IPS DF 19.7 (cell line): ENCODE data around the gene RAB11FIP4.
"Not testable (repeated sequence)": the region's sequence is repeated elsewhere in the genome, so short reads cannot be mapped to it uniquely, and the experiment has no call there.

Source experiments
- DNase-seq: peaks from one replicate; pipeline ENCODE4 v3.0.0-alpha.2; 2013; ENCODE audit warnings: low read depth, low spot score

Gene RAB11FIP4

GRCh38 chr17:31431852-31432658, 40.6 kb downstream of the RAB11FIP4 start:
- no peak for DNase-seq

DNA sequence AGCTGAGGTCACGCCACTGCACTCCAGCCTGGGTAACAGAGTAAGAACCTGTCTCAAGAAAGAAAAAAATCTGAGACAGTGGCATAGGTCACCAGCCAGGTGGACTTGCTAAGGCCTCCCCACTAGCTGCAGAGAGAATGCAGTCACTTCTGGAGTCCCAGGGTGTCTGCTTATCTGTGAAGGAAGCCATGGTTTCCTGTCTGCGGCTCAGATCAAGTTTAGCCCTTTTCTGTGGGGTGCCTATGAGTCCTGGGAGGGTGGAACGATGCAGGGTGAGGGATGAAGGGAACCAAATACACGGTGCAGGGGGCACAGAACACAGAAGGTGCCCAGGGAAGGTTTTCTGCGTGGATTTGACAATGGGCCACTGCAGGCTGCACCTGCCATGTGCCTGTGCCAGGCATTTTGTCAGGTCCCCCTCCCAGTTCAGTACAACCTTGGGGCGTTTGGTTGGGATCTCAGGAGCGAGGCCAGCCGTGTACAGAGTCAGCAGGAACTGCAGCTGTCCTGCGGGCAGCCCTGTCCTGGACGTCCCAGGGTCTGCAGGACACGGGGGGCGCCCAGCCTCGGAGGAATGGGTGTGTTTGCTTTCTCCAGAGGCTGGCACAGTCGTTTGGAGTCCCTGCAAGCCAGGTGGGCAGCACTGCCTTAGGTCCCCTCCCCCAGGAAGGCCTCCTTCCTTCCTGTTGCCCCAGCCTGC, 41.8 kb downstream of the RAB11FIP4 start:
- DNase-seq: no peak

DNA sequence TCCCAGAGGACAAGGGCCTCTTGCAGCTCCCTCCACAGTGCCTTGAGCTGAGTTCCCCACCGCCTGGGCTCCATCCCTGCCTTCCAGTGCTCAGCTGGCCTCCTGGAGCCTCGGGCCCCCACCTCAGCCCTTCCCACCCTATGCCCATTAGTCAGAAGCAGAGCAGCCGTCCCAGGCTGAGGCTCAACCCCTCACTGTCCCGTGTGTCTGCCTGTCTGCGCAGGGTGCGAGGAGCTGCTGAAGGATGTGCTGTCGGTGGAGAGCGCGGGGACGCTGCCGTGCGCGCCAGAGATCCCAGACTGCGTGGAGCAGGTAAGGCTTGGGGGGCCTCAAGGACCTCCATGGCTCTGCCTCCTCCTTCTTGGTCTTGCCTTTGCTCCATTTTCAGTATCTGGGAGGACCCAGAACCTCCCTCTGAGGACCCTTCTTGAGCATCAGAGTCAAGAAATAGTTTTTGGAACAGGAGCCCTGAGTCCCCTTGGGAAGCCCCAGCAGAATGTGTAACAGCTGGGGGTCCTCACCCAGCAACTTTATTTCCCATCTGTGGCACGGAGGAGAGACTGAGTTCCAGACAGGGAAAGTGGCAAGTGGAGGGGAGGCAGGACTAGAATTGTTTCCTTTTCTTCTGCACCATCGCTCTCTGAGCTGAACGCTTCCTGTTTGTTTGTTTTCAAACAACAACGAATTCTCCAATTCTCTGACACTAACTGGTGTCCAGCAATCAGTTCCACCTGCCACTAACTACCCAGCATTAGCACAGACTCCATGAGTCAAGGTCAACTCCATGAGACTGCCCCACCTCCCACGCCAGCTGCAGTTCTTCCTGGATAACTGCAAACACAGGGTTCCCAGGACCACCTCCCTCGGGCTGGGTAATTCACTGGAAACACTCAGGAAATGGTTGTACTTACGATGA, 42.6 kb downstream of the RAB11FIP4 start:
- no peak for DNase-seq

DNA sequence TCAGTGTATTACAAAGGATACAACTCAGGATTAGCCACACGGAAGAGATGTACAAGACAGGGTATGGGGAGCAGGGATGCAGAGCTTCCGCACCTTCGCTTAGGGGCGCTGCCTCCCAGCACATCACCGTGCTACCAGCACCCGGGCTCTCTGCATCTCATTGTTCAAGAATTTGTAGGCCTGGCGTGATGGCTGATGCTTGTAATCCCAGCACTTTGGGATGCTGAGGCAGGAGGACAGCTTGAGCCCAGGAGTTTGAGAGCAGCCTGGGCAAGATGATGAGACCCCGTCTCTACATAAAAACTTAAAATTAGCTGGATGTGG, 43.2 kb downstream of the RAB11FIP4 start:
- no peak for DNase-seq

DNA sequence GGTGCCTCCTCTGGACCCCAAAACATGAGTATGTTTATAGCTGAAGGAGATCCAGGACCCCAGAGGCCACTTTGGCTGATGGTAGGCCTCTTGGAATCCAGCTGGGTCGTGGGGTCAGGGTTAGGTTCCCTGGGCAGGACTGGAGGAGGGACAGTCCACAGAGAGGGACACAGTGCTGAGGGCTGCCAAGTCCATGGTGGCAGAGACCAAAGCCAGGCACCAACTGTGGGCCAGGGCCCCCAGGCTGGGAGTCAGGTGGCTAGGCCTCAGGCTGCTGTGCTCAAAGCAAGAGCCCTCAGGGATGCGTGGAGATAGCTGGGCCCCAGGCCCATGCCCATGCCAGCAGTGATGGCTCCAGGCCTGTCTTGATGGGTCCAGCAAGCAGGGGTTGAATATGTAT, 44.1 kb downstream of the RAB11FIP4 start:
- no peak for DNase-seq

DNA sequence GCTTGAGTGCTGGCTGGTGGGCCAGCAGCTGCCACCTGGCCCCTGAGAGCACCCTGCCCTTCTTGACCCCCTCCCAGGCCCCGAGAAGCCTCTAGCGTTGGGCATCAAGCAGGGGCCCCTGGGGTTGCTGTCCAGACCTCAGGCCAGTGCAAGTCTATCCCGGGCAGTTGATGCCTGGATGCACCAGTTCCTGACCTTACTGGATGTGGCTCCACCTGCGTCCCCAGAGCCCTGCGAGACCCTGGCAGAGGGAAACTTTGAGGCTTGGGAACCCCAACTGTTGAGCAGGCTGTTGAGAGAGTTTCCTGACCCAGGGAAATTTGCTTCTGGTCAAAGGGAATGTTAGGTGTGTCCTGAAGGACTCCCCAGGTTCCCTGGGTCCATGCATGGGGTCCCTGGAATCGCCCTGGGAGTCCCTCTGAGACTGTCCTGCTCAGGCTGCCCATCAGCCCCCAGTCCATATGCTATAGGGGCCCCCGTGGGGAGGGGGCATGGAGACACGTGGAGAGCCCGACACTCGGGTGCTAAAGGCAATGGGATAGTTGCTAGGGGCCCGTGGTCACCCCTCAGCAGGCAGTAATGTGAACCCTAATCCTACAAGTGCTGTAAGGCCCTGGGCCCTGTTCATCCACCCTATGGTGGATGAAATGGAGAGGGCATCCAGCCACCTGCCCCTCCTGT, 46.4 kb downstream of the RAB11FIP4 start:
- no peak for DNase-seq

- no peak for DNase-seq
These were observed 48.2 kb downstream of the RAB11FIP4 start for GRCh38 chr17:31439716-31440115.

DNA sequence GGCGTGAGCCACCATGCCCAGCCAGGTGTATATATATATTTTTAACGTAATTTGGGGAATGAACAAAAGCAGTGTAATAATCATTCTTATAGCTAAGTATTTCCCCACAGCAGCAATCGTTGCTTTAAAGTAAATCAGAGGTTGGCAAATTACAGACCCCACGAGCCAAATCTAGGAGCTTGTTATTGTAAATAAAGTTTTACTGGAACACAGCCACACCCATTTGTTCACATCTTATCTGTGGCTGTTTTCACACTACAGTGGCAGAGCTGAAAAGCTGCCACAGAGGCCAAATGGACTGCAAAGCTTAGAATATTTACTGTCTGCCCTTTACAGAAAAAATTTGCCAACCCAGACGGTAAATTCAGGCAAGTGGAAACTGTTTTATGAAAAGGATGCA, 50.8 kb downstream of the RAB11FIP4 start:
- no peak for DNase-seq

DNA sequence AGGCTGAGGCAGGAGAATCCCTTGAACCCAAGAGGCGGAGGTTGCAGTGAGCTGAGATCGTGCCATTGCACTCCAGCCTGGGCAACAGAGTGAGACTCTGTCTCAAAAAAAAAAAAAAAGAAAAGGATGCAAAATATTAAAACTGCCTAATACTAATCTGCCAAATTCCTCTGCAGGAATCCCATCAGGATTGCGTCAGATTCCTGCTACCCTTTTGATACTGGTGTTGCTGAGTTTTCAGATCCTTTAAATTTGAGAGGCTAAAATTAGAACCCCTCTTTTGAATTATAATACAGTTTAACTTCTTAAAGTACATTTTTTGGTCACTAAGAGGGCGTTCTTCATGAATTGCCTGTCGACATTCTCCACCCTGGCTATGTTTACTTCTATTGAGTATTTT, 51.4 kb downstream of the RAB11FIP4 start:
- not testable (repeated sequence) for DNase-seq

DNA sequence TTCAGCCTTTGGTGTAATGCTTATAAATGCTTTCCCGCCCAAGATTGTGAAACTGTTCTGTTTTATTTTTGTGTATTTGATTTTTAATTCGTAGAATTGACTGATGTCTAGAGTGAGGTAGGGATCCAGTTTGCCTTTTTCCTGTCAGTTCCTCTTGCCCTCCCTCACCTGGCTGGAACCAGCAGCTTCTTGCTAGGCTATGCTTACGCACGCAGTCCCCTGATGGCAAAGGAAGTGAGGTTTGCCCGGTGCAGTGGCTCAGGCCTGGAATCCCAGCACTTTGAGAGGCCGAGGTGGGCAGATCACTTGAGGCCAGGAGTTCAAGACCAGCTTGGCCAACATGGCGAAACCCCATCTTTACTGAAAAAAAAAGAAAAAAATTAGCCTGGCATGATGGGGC, 51.9 kb downstream of the RAB11FIP4 start:
- no peak for DNase-seq

DNA sequence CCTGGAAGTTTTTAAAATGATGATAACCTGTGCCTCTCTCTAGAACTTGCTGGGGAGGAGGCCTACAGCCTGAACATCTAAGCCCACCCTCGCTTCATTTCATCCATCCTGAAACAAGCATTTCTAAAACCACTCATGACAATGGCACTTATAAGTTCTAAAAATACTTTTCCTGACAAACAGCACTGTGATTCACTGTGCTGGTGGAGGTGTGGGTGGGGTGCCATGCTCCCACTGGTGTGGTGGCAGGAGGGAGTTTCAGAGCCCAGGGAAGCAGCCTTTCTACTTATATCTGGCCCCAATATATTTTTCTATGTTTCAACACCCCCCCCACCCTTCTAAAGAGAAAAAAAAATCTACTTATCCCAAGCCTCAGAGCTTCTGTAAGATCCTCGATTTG, 52.6 kb downstream of the RAB11FIP4 start:
- DNase-seq: no peak

- no peak for DNase-seq
These were observed 54.9 kb downstream of the RAB11FIP4 start for GRCh38 chr17:31446195-31446967.

DNA sequence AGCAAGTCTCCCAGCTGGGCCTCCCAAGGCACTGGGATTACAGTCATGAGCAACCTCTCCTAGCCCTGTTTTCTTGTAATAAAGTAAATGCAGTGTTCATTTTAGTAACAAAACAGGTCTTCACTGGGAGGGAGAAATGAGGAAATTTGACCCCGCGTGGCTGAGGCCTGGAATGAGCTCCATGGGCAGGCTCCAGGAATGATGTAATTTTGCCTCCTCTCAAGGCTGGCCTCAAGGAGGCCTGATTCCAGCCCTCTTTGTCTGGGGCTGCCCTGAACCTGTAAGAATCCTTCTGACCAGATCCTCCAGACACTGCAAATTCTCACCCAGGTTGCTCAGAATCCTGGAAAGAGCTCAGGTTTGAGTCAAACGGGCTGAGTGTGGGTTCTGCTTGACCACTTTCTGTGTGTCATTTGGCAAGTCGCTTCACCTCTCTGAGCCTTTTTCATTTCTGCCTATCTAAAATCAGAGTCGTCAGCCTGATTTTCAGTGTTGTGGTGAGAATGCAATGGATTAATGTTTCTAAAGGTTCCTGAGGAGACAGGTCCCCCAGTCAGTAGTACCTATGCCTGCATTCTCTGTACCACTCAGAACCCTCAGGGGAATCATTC, 57.1 kb downstream of the RAB11FIP4 start:
- no peak for DNase-seq

- no peak for DNase-seq
These were observed 57.6 kb downstream of the RAB11FIP4 start for GRCh38 chr17:31449111-31449510.

DNA sequence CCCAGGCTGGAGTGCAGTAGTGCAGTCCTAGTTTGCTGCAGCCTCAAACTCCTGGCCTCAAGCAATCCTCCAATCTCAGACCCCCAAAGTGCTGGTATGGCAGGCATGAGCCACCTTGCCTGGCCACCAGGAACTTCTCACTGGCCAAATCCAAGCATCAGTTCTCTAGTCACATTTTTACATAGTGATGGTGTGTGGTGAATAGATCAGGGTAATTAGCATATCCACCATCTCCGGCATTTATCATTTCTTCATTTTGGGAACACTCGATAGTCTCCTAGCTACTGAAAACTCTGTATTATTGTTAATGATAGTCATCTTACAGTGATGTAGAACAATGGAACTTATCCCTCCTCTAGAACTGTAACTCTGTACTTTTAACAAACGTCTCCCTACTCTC, 58.3 kb downstream of the RAB11FIP4 start:
- no peak for DNase-seq

GRCh38 chr17:31452101-31452500, 60.6 kb downstream of the RAB11FIP4 start:
- DNase-seq: no peak

DNA sequence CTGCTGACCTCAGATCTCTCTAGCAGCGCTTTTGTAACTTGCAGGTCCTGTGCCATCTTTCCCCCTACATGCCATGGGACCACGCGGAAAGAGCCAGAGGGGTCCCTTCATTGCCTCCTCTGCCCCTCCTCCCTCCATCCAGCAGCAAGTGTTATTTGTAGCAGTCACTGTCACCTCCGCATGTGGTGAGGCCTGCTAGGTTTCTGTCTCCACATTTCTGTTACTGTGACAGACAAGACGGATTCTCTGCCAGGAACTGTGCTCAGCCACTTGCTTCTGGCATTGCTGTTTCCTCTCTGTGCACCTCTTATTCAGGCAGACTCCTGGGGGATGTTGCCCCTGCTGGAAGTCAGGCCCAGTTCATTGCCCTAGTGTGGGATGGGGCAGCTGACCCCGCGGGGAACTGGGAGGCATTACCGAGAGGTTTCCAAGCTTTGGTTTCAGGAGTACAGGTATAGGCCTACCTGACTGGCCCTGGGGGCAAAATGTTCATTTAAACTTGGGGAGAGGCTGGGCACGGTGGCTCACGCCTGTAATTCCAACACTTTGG, 61.2 kb downstream of the RAB11FIP4 start:
- no peak for DNase-seq

DNA sequence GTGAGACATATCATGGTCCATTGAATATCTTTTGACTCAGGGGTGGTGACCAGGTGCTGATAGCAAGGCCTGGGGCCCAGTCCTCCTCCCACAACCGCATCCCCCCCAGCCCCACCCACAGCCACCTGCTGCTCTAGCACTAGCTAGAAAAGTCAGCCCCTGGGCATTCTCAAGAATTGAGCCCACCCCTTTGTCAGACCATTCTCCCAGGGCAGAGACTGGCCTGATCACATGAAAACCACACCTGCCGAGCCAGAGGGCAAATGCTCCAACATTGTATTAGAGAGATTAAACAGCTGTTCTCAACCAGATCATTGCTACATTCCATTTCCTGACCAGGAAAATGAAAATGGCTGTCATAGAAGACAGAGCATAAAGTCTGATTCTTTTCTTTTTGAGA, 62.4 kb downstream of the RAB11FIP4 start:
- no peak for DNase-seq

- DNase-seq: no peak
These were observed 65.3 kb downstream of the RAB11FIP4 start for GRCh38 chr17:31456814-31457213.
